OCI-LY1 (cell line): ENCODE measurements around the gene RNF111.
A peak's percentile ranks its signal among the peaks of the same experiment; 100 is the strongest.

ENCODE experiments used
- H2AFZ ChIP-seq: fragments of 200-600 bp; sonication (generic), shearing (Covaris generic); 2 replicates; pipeline ENCODE4 v1.6.0; 2014; ENCODE audit warnings: antibody characterized with exemption, mild to moderate bottlenecking, low read length
- H3F3A ChIP-seq: fragments of 200-600 bp; sonication (generic), shearing (Covaris generic); 2 replicates; pipeline ENCODE4 v1.6.0; 2014; ENCODE audit warnings: mild to moderate bottlenecking, antibody characterized with exemption, low read length, moderate library complexity; ENCODE audit not compliant: insufficient read depth
- H3K27ac ChIP-seq: fragments of 200-600 bp; sonication (generic); 2 replicates; pipeline ENCODE4 v1.5.1; 2014; ENCODE audit warnings: low read length, mixed run types, mild to moderate bottlenecking, low read depth; ENCODE audit not compliant: poor library complexity, severe bottlenecking
- H3K27me3 ChIP-seq: fragments of 200-600 bp; sonication (generic); 2 replicates; pipeline ENCODE4 v1.6.0; 2014; ENCODE audit warnings: antibody characterized with exemption, mild to moderate bottlenecking, low read length, moderate library complexity; ENCODE audit not compliant: insufficient read depth
- H3K36me3 ChIP-seq: fragments of 200-600 bp; sonication (generic); 2 replicates; pipeline ENCODE4 v1.6.1; 2014; ENCODE audit warnings: mild to moderate bottlenecking, antibody characterized with exemption, low read length, moderate library complexity, mixed read lengths; ENCODE audit not compliant: insufficient read depth
- H3K4me1 ChIP-seq: fragments of 200-600 bp; sonication (generic); 2 replicates; pipeline ENCODE4 v1.5.1; 2014; ENCODE audit warnings: mild to moderate bottlenecking, low read length, moderate library complexity; ENCODE audit not compliant: insufficient read depth, severe bottlenecking
- H3K4me2 ChIP-seq: fragments of 200-600 bp; sonication (generic), shearing (Covaris generic); 2 replicates; pipeline ENCODE4 v1.6.1; 2014; ENCODE audit warnings: low read length
- H3K4me3 ChIP-seq: fragments of 200-600 bp; sonication (generic); 2 replicates; pipeline ENCODE4 v1.5.1; 2014; ENCODE audit warnings: low read length, low read depth, mild to moderate bottlenecking, mixed read lengths; ENCODE audit not compliant: poor library complexity, severe bottlenecking
- H3K79me2 ChIP-seq: fragments of 200-600 bp; shearing (Covaris generic); 2 replicates; pipeline ENCODE4 v1.6.1; 2016; ENCODE audit warnings: mixed run types, low read length, mixed read lengths; ENCODE audit not compliant: insufficient read depth
- H3K9ac ChIP-seq: fragments of 200-600 bp; sonication (generic), shearing (Covaris generic); 2 replicates; pipeline ENCODE4 v1.6.1; 2014; ENCODE audit warnings: mild to moderate bottlenecking, low read length, mixed read lengths
- H3K9me2 ChIP-seq: fragments of 200-600 bp; sonication (generic), shearing (Covaris generic); 2 replicates; pipeline ENCODE4 v1.6.1; 2014; ENCODE audit warnings: low read depth, mild to moderate bottlenecking, low read length, mixed read lengths
- H3K9me3 ChIP-seq: fragments of 200-600 bp; shearing (Covaris generic); 2 replicates; pipeline ENCODE4 v1.6.1; 2014; ENCODE audit warnings: low read length, mixed read lengths
- H4K20me1 ChIP-seq: fragments of 200-600 bp; sonication (generic), shearing (Covaris generic); 2 replicates; pipeline ENCODE4 v1.6.0; 2016; ENCODE audit warnings: mild to moderate bottlenecking, low read length; ENCODE audit not compliant: insufficient read depth
- CTCF ChIP-seq: fragments of 200-600 bp; sonication (generic), shearing (Covaris generic); IDR thresholded peaks from 2 replicates; pipeline ENCODE4 v1.5.1; 2017; ENCODE audit warnings: mild to moderate bottlenecking, antibody characterized with exemption, low read length, moderate library complexity, mixed read lengths
- EZH2 ChIP-seq: fragments of 200-600 bp; sonication (generic), shearing (Covaris generic); IDR thresholded peaks from 2 replicates; pipeline ENCODE4 v1.8.0; 2017; ENCODE audit warnings: borderline replicate concordance, mixed run types, mild to moderate bottlenecking, antibody characterized with exemption, low read length, moderate library complexity, mixed read lengths

RNF111 gene

DNA sequence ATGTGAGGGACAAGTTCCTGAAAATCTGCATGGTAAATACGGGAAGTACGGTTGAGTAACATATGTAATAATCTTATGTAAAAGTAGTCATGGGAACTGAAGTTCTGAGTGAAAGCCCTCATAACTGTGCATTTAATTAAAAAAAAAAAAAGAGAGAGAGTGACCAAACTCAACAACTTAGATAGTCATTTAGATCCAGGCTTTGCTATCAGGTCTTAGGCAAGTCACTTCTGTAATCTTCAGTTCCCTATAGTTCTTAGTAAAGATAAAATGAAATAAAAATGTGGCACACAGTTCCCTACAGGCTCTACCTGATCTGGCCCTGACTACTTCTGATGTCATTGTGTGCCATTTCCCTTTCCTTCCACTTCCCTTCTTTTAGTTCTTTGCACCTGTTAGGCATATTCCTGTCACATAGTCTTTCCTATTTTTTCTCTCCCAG lies 15.0 kb downstream of the RNF111 start:
- Histone ChIP-seq H4K20me1 (no peaks in the 10 kb centered on the region), H3K9me3 (no peaks in the 10 kb centered on the region)

GRCh38 chr15:59005579-59005978 lies 18.1 kb downstream of the RNF111 start:
- no peak overlapping the region for H3K4me3 ChIP-seq
- H3K9me3 ChIP-seq, result no peaks in the 10 kb centered on the region
- peaks cover 48% of the 10 kb centered on the region for H3K36me3 ChIP-seq
- no peaks in the 10 kb centered on the region for H3F3A ChIP-seq
- H3K9me2 ChIP-seq, result no peaks in the 10 kb centered on the region
- H4K20me1 ChIP-seq, result no peaks in the 10 kb centered on the region
- H2AFZ ChIP-seq, result no peak overlapping the region
- H3K9ac ChIP-seq, result no peak overlapping the region
- no peak overlapping the region for H3K27ac ChIP-seq
- H3K4me2 ChIP-seq, result no peak overlapping the region
- no peaks in the 10 kb centered on the region for H3K27me3 ChIP-seq
- TF ChIP-seq CTCF (no peak), EZH2 (no peak)
- peaks cover 19% of the 10 kb centered on the region for H3K4me1 ChIP-seq
- peaks cover 88% of the 10 kb centered on the region for H3K79me2 ChIP-seq

More for the DNA sequence above, 15.0 kb downstream of the RNF111 start:
- Histone ChIP-seq H3K4me3 (no peak overlapping the region), H3K27me3 (no peaks in the 10 kb centered on the region), H3K9ac (no peak overlapping the region), H3K27ac (peak overlapping the region; percentile 24), H3F3A (no peaks in the 10 kb centered on the region), H2AFZ (no peak overlapping the region), H3K9me2 (no peaks in the 10 kb centered on the region), H3K36me3 (peaks cover 47% of the 10 kb centered on the region), H3K4me2 (no peak overlapping the region), H3K4me1 (peaks cover 29% of the 10 kb centered on the region), H3K79me2 (peaks cover 85% of the 10 kb centered on the region)
- TF ChIP-seq CTCF (no peak), EZH2 (no peak)

- H2AFZ ChIP-seq, result no peak overlapping the region
- no peak overlapping the region for H3K4me3 ChIP-seq
- peaks cover 42% of the 10 kb centered on the region for H3K36me3 ChIP-seq
- no peaks in the 10 kb centered on the region for H3K9me2 ChIP-seq
- no peak overlapping the region for H3K27ac ChIP-seq
- H3K4me1 ChIP-seq, result no peaks in the 10 kb centered on the region
- H3F3A ChIP-seq, result no peaks in the 10 kb centered on the region
- H3K27me3 ChIP-seq, result no peaks in the 10 kb centered on the region
- no peak for TF ChIP-seq EZH2
- no peak for TF ChIP-seq CTCF
- H3K4me2 ChIP-seq, result no peak overlapping the region
- no peaks in the 10 kb centered on the region for H3K9me3 ChIP-seq
- peaks cover 84% of the 10 kb centered on the region for H3K79me2 ChIP-seq
- H4K20me1 ChIP-seq, result no peaks in the 10 kb centered on the region
- no peak overlapping the region for H3K9ac ChIP-seq
Observed at GRCh38 chr15:59008086-59008485, 20.6 kb downstream of the RNF111 start.
